ENCODE results near the gene CSNK2A2. TPM values are rescaled to one million over a fixed set of nuclear protein-coding genes. Genes with fewer than 3 reads are reported as not detected.
A peak's percentile ranks its signal among the peaks of the same experiment; 100 is the strongest.

CSNK2A2 gene
- total RNA-seq, 8 experiments from 2014 or later: 20.8 to 72.6 (median 33.4) TPM

GRCh38 chr16:58217311-58217925 is 19.5 kb upstream of the CSNK2A2 start:
- in situ Hi-C loops (cut with MboI; ENCODE audit: low pct_unique_long_range_greater_than_20kb in 2 of 9, low sequenced_read_pairs in 9 of 9, unreplicated experiment in 9 of 9): no loop called here
- peak in 4 of 8 experiments; percentile 16 to 73 (median 60) for ATAC-seq (replicated peaks in 6 of 8)
- no peaks in the 10 kb centered on the region for H3K4me1 ChIP-seq (replicated peaks in 1 of 2)
- H3K4me3 ChIP-seq: no peak overlapping the region
- 25 to 80% (median 46%) methylated on average over 1 to 2 of the region's 2 CpGs; no CpG with 5 or more reads in 6 of the 10 experiments for WGBS, 10 experiments
- no peak overlapping the region for H3K27ac ChIP-seq

GRCh38 chr16:58212824-58213655 is 15.1 kb upstream of the CSNK2A2 start:
- no peak for ATAC-seq (replicated peaks in 6 of 8)
- H3K27ac ChIP-seq: no peak overlapping the region
- H3K4me3 ChIP-seq: no peak overlapping the region
- 14 to 60% (median 46%) methylated on average over 1 to 3 of the region's 3 CpGs; no CpG with 5 or more reads in 2 of the 10 experiments for WGBS, 10 experiments
- H3K4me1 ChIP-seq (replicated peaks in 1 of 2): no peaks in the 10 kb centered on the region
- in situ Hi-C loops (cut with MboI; ENCODE audit: low pct_unique_long_range_greater_than_20kb in 2 of 9, low sequenced_read_pairs in 9 of 9, unreplicated experiment in 9 of 9): no loop called here

GRCh38 chr16:58211846-58212245 is 13.9 kb upstream of the CSNK2A2 start:
- Histone ChIP-seq H3K27ac (no peak overlapping the region), H3K4me1 (replicated peaks in 1 of 2) (no peaks in the 10 kb centered on the region), H3K4me3 (no peak overlapping the region)
- in situ Hi-C loops (cut with MboI; ENCODE audit: low pct_unique_long_range_greater_than_20kb in 2 of 9, low sequenced_read_pairs in 9 of 9, unreplicated experiment in 9 of 9): no loop called here
- ATAC-seq (replicated peaks in 6 of 8): no peak
- 72 to 100% (median 88%) methylated on average over 1 to 2 of the region's 3 CpGs; no CpG with 5 or more reads in 2 of the 10 experiments for WGBS, 10 experiments

GRCh38 chr16:58211245-58211644 is 13.3 kb upstream of the CSNK2A2 start:
- ATAC-seq (replicated peaks in 6 of 8): no peak
- Histone ChIP-seq H3K4me3 (no peak overlapping the region), H3K4me1 (replicated peaks in 1 of 2) (no peaks in the 10 kb centered on the region), H3K27ac (no peak overlapping the region)
- in situ Hi-C loops (cut with MboI; ENCODE audit: low pct_unique_long_range_greater_than_20kb in 2 of 9, low sequenced_read_pairs in 9 of 9, unreplicated experiment in 9 of 9): no loop called here

GRCh38 chr16:58205276-58206036 is 7.5 kb upstream of the CSNK2A2 start:
- 23 to 78% (median 63%) methylated on average over 2 to 8 of the region's 10 CpGs for WGBS, 10 experiments
- no peaks in the 10 kb centered on the region for H3K4me1 ChIP-seq (replicated peaks in 1 of 2)
- no peak for ATAC-seq (replicated peaks in 6 of 8)
- H3K4me3 ChIP-seq: no peak overlapping the region
- in situ Hi-C loops (cut with MboI; ENCODE audit: low pct_unique_long_range_greater_than_20kb in 2 of 9, low sequenced_read_pairs in 9 of 9, unreplicated experiment in 9 of 9): no loop called here
- H3K27ac ChIP-seq: no peak overlapping the region

- Histone ChIP-seq H3K4me1 (replicated peaks in 1 of 2) (peaks cover 5 to 12% of the 10 kb centered on the region in 2 donors), H3K27ac (no peak overlapping the region), H3K4me3 (no peak overlapping the region)
- ATAC-seq (replicated peaks in 6 of 8): no peak
- 40 to 100% (median 67%) methylated on average over 1 of the region's 5 CpGs; no CpG with 5 or more reads in 7 of the 10 experiments for WGBS, 10 experiments
- in situ Hi-C loops (cut with MboI; ENCODE audit: low pct_unique_long_range_greater_than_20kb in 2 of 9, low sequenced_read_pairs in 9 of 9, unreplicated experiment in 9 of 9): no loop called here
Measured at GRCh38 chr16:58201163-58201562, 3.3 kb upstream of the CSNK2A2 start.

GRCh38 chr16:58200004-58200797 is 2.3 kb upstream of the CSNK2A2 start:
- peaks cover 5 to 12% of the 10 kb centered on the region in 2 donors for H3K4me1 ChIP-seq (replicated peaks in 1 of 2)
- H3K27ac ChIP-seq: no peak overlapping the region
- 0 to 81% (median 68%) methylated on average over 1 to 7 of the region's 7 CpGs for WGBS, 10 experiments
- ATAC-seq (replicated peaks in 6 of 8): no peak
- no peak overlapping the region for H3K4me3 ChIP-seq
- in situ Hi-C loops (cut with MboI; ENCODE audit: low pct_unique_long_range_greater_than_20kb in 2 of 9, low sequenced_read_pairs in 9 of 9, unreplicated experiment in 9 of 9): no loop called here

- Histone ChIP-seq H3K27ac (no peak overlapping the region), H3K4me1 (replicated peaks in 1 of 2) (peaks cover 5 to 12% of the 10 kb centered on the region in 2 donors)
Measured at GRCh38 chr16:58198803-58199411, 1.0 kb upstream of the CSNK2A2 start.

GRCh38 chr16:58197314-58198012 is 443 bp downstream of the CSNK2A2 start:
- Histone ChIP-seq H3K27ac (no peak overlapping the region), H3K4me3 (peak overlapping the region; percentile 86 to 100 (median 94)), H3K4me1 (replicated peaks in 1 of 2) (peaks cover 5 to 12% of the 10 kb centered on the region in 2 donors)
- ATAC-seq (replicated peaks in 6 of 8): peak; percentile 36 to 66 (median 56)
- WGBS, 10 experiments: 0% methylated on average over 2 of the region's 97 CpGs; no CpG with 5 or more reads in 9 of the 10 experiments
- in situ Hi-C loops (cut with MboI; ENCODE audit: low pct_unique_long_range_greater_than_20kb in 2 of 9, low sequenced_read_pairs in 9 of 9, unreplicated experiment in 9 of 9): no loop called here

More at GRCh38 chr16:58198803-58199411, 1.0 kb upstream of the CSNK2A2 start:
- in situ Hi-C loops (cut with MboI; ENCODE audit: low pct_unique_long_range_greater_than_20kb in 2 of 9, low sequenced_read_pairs in 9 of 9, unreplicated experiment in 9 of 9): no loop called here
- ATAC-seq (replicated peaks in 6 of 8): no peak
- WGBS, 10 experiments: 61 to 100% (median 85%) methylated on average over 1 to 3 of the region's 3 CpGs; no CpG with 5 or more reads in 4 of the 10 experiments
- H3K4me3 ChIP-seq: peak overlapping the region in 1 of 5 donors; percentile 97

GRCh38 chr16:58196898-58197313 is 1.0 kb downstream of the CSNK2A2 start:
- in situ Hi-C loops (cut with MboI; ENCODE audit: low pct_unique_long_range_greater_than_20kb in 2 of 9, low sequenced_read_pairs in 9 of 9, unreplicated experiment in 9 of 9): no loop called here
- no peak overlapping the region for H3K27ac ChIP-seq

GRCh38 chr16:58195771-58196170 is 2.1 kb downstream of the CSNK2A2 start:
- Histone ChIP-seq H3K27ac (no peak overlapping the region), H3K4me1 (replicated peaks in 1 of 2) (peaks cover 5 to 12% of the 10 kb centered on the region in 2 donors), H3K4me3 (no peak overlapping the region)
- WGBS, 10 experiments: 80 to 100% (median 100%) methylated on average over 1 to 3 of the region's 3 CpGs
- in situ Hi-C loops (cut with MboI; ENCODE audit: low pct_unique_long_range_greater_than_20kb in 2 of 9, low sequenced_read_pairs in 9 of 9, unreplicated experiment in 9 of 9): no loop called here
- no peak for ATAC-seq (replicated peaks in 6 of 8)

More at GRCh38 chr16:58196898-58197313, 1.0 kb downstream of the CSNK2A2 start:
- Histone ChIP-seq H3K4me3 (peak overlapping the region; percentile 86 to 100 (median 94)), H3K4me1 (replicated peaks in 1 of 2) (peaks cover 5 to 12% of the 10 kb centered on the region in 2 donors)
- peak in 3 of 8 experiments; percentile 33 to 51 (median 35) for ATAC-seq (replicated peaks in 6 of 8)
- WGBS, 10 experiments: 0 to 100% (median 15%) methylated on average over 1 to 9 of the region's 11 CpGs; no CpG with 5 or more reads in 3 of the 10 experiments
